Measurements from ENCODE around the gene CACFD1. TPM values are rescaled to one million over a fixed set of nuclear protein-coding genes. Genes with fewer than 3 reads are reported as not detected.

The CACFD1 gene
- total RNA-seq, result 9.1 TPM

DNA sequence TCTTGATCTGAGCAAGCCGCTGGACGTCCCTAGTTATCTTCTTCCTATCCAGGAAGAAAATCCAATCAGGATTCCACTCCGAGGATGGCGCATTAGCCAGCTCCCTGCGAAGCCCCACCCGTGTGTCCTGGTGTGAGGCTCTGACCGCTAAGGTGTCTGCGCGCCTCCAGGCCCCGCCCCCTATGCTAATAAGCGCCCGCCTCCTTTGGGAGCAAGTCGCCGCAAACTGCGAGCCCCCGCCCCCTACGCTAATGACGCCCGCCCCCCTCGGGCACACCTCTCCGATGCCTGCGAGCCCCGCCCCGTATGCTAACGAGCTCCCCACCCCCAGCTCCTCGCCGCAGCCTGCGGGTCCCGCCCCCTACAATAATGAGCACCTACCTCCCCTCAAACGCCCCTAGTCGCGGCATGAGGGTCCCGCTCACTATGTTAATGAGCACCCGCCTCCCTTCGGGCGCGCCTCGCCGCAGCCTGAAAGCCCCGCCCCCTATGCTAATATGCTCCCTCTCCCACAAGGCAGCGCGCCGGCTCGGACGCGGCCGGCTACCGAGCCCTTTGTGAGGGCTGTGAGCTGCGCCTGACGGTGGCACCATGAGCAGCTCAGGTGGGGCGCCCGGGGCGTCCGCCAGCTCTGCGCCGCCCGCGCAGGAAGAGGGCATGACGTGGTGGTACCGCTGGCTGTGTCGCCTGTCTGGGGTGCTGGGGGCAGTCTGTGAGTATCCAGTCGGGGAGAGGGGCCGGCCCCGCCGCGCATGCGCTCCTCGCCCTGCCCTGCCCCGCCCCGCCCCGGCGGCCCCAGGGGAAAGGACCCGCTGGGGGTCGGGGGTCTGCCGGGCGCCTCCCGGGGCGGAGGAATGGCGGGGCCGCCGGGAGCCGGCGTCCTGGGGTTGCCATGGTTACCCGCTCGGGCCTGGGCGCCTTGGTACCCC, at the start of gene CACFD1:
Gene CACFD1 (plus strand): TSS at position 503 of the 929 bp plus-strand sequence. CDS start 89 bp downstream, at position 592.
- Histone ChIP-seq H3K4me3 (peak within 1 kb of the TSS; percentile 57 to 81), H3K9me3 (no peaks in the 10 kb centered on the region), H3K4me1 (peaks cover 18% of the 10 kb centered on the region), H3K27ac (peak within 1 kb of the TSS; percentile 89), H3K27me3 (no peaks in the 10 kb centered on the region), H3K36me3 (no peaks in the 10 kb centered on the region)
- intact Hi-C loops (cut with DNase I), result no loop called here
- DNase-seq (ENCODE audit: extremely low spot score in 2 of 2), result peak in 1 of 2 donors; percentile 95
- TF ChIP-seq POLR2AphosphoS5 (IDR thresholded peaks at IDR 0.05; ENCODE audit: insufficient read depth in 1 of 2, low read depth in 1 of 2) (peak; percentile 38 to 88), POLR2A (IDR thresholded peaks at IDR 0.05) (peak in 1 of 2 donors; percentile 59)
- TF ChIP-seq, protein P1, sequence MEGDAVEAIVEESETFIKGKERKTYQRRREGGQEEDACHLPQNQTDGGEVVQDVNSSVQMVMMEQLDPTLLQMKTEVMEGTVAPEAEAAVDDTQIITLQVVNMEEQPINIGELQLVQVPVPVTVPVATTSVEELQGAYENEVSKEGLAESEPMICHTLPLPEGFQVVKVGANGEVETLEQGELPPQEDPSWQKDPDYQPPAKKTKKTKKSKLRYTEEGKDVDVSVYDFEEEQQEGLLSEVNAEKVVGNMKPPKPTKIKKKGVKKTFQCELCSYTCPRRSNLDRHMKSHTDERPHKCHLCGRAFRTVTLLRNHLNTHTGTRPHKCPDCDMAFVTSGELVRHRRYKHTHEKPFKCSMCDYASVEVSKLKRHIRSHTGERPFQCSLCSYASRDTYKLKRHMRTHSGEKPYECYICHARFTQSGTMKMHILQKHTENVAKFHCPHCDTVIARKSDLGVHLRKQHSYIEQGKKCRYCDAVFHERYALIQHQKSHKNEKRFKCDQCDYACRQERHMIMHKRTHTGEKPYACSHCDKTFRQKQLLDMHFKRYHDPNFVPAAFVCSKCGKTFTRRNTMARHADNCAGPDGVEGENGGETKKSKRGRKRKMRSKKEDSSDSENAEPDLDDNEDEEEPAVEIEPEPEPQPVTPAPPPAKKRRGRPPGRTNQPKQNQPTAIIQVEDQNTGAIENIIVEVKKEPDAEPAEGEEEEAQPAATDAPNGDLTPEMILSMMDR (IDR thresholded peaks at IDR 0.05), result no peak

DNA sequence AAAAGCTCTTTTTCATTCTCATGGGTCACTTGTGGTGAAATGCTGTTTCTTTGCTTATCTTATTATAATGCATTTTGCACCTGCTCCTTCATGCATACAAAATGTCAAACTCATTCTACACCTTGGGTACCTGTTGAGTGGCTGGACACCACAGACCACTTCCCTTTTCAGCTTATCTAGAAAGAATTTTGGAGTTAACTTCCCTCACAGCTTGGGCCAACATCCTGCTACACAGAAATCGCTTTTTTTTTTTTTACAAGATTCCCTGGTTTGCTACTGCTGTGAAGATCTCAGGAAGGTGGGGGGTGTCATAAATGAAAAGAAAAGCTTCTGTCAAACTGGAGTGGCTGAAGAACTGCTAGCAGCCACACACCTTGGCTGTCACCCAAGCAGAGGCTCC, 44.6 kb upstream of the CACFD1 start:
- Histone ChIP-seq H3K4me1 (peaks cover 36% of the 10 kb centered on the region), H3K4me3 (no peak overlapping the region), H3K27me3 (no peaks in the 10 kb centered on the region), H3K36me3 (peaks cover 0 to 43% of the 10 kb centered on the region in 2 donors), H3K9me3 (no peaks in the 10 kb centered on the region), H3K27ac (no peak overlapping the region)
- TF ChIP-seq POLR2AphosphoS5 (IDR thresholded peaks at IDR 0.05; ENCODE audit: insufficient read depth in 1 of 2, low read depth in 1 of 2) (no peak), POLR2A (IDR thresholded peaks at IDR 0.05) (no peak)
- TF ChIP-seq, protein P1 (IDR thresholded peaks at IDR 0.05), result no peak
- intact Hi-C loops (cut with DNase I), result no loop called here
- DNase-seq (ENCODE audit: extremely low spot score in 2 of 2), result no peak

DNA sequence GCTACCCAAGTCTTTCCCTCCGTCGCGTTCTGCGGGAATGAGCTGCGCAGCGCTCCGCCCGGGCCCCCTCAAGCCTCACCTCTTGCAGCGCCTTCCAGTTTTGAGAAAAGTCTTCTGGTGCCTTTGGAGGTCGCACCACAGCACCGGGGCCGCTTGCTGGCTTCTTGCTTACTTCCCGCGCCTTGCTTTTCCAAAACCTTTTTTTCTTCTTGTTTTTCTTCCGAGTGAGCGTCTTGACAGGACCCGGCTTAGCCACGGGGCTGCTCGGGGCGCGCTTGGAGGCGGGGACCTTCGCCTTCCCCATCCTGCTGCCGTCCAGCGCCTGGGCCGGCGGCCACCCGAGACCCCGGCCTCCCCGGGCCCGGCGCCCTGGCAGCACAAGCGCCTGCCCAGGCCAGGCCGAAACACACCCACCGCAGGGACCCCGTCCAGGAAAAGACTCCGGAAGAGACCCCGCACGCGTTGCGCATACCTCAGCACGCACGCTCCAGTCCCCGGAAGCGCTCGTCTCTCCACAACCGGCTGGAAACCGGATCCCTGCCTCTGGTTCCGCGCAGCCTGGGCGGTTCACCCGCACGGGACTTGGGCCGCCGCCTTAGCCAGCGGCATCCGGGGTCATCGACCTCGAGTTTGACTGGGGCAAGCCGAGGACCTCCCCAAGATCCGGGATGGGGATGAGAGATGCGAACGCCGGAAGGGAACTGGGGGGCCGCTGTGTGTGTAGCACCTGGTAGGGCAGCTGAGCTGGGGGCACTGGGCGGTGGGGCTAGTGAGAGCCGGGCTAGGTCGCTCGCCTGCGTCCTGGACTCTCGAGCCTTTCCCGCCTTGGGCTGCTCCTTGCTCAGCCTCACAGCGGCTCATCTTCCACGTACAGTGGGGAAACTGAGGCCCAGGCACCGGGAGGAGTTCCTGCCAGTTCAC, 42.0 kb upstream of the CACFD1 start, which contains the start of gene REXO4:
Gene REXO4 (minus strand): TSS at position 470 of the 921 bp plus-strand sequence. CDS start 166 bp downstream, at position 304.
- H3K27ac ChIP-seq, result peak within 1 kb of the TSS; percentile 79
- H3K4me1 ChIP-seq, result peaks cover 36% of the 10 kb centered on the region
- intact Hi-C loops (cut with DNase I), result no loop called here
- TF ChIP-seq, protein P1 (IDR thresholded peaks at IDR 0.05), result peak in 1 of 3 experiments; percentile 10
- TF ChIP-seq POLR2A (IDR thresholded peaks at IDR 0.05), result peak in 1 of 2 donors; percentile 13
- TF ChIP-seq POLR2AphosphoS5 (IDR thresholded peaks at IDR 0.05; ENCODE audit: insufficient read depth in 1 of 2, low read depth in 1 of 2), result peak in 1 of 2 donors; percentile 85
- no peaks in the 10 kb centered on the region for H3K27me3 ChIP-seq
- no peak for DNase-seq (ENCODE audit: extremely low spot score in 2 of 2)
- H3K9me3 ChIP-seq, result no peaks in the 10 kb centered on the region
- H3K36me3 ChIP-seq, result peaks cover 0 to 19% of the 10 kb centered on the region in 2 donors
- peak within 1 kb of the TSS; percentile 73 to 88 for H3K4me3 ChIP-seq

DNA sequence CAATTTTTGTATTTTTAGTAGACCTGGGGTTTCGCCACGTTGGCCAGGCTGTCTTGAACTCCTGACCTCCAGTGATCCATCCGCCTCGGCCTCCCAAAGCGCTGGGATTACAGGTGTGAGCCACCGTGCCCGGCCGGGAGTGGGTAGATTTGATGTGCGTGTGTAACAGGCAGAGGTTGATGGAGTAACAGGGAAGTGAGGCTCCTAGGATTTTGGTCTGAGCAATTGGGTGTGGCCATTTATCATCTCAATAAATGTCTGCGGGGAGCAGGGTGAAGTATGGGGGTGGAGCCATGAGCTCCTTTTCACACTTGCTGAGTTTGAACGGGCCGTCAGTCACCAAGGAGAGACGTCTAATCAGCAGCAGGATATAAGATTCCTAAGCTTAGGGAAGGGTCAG, 40.8 kb upstream of the CACFD1 start:
- no peaks in the 10 kb centered on the region for H3K27me3 ChIP-seq
- TF ChIP-seq, protein P1 (IDR thresholded peaks at IDR 0.05), result no peak
- TF ChIP-seq POLR2AphosphoS5 (IDR thresholded peaks at IDR 0.05; ENCODE audit: insufficient read depth in 1 of 2, low read depth in 1 of 2), result no peak
- TF ChIP-seq POLR2A (IDR thresholded peaks at IDR 0.05), result no peak
- H3K27ac ChIP-seq, result no peak overlapping the region
- peaks cover 0 to 9% of the 10 kb centered on the region in 2 donors for H3K36me3 ChIP-seq
- DNase-seq (ENCODE audit: extremely low spot score in 2 of 2), result no peak
- H3K4me1 ChIP-seq, result peaks cover 36% of the 10 kb centered on the region
- H3K9me3 ChIP-seq, result no peaks in the 10 kb centered on the region
- intact Hi-C loops (cut with DNase I), result no loop called here
- no peak overlapping the region for H3K4me3 ChIP-seq

Data from vagina (tissue), 2 donors.